Fibroblast of skin of right quadriceps (primary cell): ENCODE results near the gene FDPS.
"Not testable (repeated sequence)": the region's sequence is repeated elsewhere in the genome, so short reads cannot be mapped to it uniquely, and the experiment has no call there.

Source experiments
- DNase-seq: peaks from one replicate; pipeline ENCODE4 v3.0.0-alpha.2; 2013

The FDPS gene

DNA sequence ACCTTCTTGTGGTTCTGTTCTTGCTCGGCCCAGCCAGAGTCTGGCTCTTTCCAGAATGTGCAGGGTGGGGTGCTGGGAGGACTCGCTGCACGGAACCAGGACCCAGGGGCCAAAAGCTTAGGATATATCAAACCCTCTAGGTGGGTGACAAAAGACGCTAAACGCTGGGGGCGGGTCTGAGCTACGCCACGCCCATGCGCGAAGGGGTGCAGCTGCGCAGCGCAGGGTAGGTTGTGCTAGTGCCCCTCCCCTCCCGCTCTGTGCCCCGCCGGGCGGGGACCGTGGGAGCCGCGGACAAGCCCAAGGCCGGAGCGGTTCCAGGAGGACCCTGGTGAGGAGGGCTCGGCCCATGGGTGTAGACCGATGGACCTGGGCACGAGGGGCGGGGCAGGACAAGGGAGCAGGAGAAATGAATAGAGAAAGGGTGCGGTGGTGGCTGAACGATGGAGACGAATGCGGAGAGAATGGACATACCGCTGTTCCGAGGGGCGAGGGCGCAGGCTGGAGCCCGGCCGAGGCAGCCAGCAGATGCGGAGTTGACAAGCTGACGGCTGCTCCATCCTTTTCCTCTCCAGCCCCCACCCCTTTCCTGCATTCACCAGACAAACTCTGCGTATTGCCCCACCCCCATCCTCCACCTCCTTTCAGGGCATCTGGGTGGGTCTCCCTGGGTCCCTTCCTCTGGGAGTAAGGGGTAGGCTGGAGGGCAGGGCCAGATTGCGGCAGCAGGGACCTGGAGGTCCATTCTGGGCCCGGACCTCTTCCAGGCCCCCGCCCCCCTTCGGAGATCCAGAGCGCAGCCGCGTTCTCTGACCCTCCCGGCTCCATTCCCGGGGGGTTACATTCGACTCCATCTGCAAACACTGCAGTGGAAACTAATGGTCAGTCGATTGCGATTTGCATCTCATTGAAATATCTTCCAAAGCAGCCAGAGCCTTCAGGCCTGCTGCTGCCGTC lies 12.3 kb downstream of the FDPS start, which contains the start of gene RUSC1:
Gene RUSC1 (plus strand): TSS at position 234 of the 957 bp plus-strand sequence. CDS start 880 bp downstream, outside the sequence.
- DNase-seq, result peak; percentile 58

GRCh38 chr1:155321639-155322503 lies 13.2 kb downstream of the FDPS start:
- no peak for DNase-seq

- DNase-seq, result no peak
Measured at GRCh38 chr1:155322571-155322952, 13.9 kb downstream of the FDPS start.

DNA sequence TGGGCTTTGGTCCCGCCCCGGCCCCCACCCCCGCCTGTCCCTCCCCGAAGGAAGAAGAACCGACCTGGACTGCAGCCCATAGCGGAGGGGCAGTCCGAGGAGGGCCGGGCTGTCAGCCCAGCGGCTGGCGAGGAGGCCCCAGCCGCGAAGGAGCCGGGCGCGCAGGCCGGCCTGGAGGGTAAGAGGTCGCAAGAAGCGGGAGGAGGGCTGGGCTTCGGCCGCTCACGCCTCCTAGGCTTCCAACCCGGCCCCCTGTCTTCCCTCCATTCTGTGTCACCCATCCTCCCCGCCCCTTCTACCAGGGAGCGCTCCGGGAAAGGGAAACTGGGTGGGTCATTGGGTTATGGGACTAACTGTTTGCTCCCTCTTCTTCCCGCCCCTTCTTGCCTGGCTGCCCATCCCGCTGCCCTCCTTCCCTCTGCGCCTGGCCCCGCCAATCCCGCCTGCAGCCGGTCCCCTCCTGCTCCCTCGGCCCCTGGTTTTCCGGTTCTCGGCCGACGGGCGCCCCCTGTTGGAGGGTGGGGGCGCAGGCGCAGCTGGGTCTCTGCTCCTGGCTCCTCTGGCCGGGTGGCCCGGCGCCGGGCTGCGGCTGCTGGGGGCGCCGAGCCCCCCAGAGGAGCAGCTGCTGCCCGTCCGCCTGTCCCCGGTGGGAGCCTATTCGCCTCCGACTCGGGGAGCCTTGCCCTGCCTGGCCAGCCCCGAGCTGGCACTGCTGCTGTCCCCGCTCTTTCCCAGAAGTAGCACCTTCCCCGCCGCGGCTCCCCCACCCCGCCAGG lies 14.5 kb downstream of the FDPS start:
- peak; percentile 93 for DNase-seq

DNA sequence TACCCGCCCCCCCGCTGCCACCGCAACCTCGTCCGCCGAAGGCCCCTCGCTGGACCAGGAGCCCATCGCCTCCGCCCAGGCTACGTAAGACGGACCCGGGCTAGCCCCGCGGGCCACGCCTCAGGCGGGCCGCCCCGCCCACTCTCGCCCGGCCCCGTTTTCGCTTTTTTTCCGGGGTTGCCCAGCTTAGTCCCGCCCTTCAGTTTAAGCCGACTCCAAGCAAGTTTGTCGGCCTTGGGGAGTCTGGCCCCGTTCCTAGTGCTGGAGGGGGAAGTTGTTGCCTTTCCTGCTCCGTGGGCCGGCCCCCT lies 15.0 kb downstream of the FDPS start:
- peak; percentile 90 for DNase-seq

- DNase-seq, result peak; percentile 95
Measured at GRCh38 chr1:155324037-155324716, 15.5 kb downstream of the FDPS start.

DNA sequence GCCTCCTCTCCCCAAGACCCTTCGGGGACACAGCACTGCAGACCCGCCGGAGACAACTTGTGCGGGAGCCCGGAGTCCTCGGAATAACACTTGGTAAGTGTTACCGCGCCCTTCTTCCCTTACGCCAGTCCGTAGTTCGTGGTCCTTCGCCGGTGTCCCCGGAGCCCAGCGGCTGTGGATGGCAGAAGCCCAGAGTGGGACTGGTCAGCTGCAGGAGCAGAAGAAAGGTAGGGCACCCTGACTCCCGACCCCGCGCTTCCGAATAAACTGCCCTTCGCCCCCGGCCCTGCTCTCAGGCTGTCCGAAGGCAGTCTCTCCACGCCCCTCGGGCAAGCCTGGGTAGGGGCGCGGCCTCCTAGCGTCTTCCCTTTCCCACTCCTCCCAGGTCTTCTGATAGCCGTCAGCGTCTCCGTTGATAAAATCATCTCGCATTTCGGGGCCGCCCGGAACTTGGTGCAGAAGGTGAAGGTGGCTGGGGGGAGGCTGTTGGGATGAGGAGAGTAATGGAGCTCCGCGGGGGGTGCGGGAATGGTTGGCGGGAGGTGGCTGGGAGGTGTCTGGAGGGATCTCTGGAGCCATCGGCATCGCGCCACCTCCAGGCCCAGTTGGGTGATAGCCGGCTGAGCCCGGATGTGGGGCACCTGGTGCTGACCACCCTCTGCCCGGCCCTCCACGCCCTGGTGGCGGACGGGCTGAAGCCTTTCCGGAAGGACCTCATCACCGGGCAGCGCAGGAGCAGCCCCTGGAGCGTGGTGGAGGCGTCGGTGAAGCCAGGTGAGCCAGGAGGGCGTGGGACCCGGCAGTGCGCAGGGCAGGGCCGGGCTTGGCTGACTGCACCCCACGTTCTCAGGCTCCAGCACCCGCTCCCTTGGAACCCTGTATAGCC lies 16.3 kb downstream of the FDPS start:
- DNase-seq, result peak; percentile 38

DNA sequence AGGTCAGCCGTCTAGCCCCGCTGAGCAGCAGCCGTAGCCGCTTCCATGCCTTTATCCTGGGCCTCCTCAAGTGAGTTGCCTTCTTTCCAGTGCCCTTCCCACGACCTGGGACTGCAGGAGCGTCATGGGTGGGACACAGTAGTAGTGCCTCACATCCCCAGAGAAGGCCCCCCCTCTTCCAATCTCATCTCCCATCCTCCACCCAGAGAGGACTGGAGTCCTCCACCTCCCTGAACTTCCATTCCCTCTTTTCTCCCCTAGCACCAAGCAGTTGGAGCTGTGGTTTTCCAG lies 16.9 kb downstream of the FDPS start:
- no peak for DNase-seq

GRCh38 chr1:155326020-155326526 lies 17.4 kb downstream of the FDPS start:
- DNase-seq, result no peak

DNA sequence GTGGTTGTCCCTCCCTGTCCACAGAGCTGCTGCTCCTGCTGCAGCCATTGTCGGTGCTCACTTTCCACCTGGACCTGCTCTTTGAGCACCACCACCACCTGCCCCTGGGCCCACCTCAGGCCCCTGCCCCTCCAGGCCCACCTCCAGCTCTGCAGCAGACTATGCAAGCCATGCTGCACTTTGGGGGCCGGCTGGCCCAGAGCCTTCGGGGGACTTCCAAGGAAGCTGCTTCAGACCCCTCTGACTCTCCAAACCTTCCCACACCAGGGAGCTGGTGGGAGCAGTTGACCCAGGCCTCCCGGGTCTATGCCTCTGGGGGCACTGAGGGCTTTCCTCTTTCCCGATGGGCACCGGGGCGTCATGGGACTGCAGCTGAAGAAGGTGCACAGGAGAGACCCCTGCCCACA lies 18.0 kb downstream of the FDPS start:
- no peak for DNase-seq

DNA sequence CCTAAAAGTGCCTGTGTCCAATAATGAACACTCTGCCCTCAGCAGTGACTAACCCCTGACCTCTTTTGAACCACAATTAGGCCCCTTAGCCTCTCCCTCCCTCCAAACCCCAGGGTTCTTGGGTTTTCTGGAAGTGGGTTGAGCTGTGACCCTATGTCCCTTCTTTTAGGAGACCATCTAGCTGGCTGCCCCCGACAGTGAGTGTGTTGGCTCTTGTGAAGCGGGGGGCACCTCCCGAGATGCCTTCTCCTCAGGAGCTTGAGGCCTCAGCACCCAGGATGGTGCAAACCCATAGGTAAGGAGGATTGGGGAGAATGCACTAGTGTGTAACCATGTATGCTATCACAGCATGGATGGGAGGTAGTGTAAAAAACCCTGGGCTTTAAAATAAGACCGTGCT lies 19.3 kb downstream of the FDPS start:
- no peak for DNase-seq

DNA sequence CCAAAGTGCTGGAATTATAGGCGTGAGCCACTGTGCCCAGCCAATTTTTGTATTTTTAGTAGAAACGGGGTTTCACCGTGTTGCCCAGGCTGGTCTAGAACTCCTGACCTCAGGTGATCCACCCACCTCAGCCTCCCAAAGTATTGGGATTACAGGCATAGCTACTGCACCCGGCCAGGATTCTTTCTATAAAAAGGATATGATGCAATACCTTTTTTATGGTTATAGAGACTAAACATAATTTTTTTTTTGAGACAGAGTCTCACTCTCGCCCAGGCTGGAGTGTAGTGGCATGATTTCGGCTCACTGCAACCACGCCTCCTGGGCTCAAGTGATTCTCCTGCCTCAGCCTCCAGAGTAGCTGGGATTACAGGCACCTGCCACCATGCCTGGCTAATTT lies 20.2 kb downstream of the FDPS start:
- DNase-seq, result not testable (repeated sequence)

GRCh38 chr1:155329980-155330598 lies 21.4 kb downstream of the FDPS start:
- DNase-seq, result no peak

GRCh38 chr1:155334962-155335361 lies 26.3 kb downstream of the FDPS start:
- DNase-seq, result no peak

DNA sequence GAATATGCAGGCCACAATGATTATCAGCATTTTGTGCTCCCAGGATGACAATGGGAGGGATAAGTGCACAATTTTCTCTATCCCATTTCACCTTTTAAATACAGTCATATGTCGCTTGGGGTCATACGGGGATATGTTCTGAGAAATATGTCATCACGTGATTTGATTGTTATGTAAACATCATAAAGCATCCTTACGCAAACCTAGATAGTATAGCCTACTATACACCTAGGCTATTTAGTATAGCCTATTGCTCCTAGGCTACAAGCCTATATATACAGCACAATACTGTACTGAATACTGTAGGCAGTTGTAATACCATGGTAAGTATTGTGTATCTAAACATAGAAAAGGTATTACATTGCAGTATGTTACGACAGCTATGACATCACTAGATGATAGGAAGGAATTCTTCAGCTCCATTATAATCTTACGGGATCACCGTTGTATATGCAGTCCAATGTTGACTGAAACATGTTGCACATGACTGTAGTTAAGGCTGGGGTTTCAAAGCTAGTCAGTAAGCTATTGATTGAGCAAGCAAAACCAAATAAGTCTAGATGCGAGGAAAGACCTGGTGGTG lies 30.9 kb downstream of the FDPS start:
- no peak for DNase-seq

DNA sequence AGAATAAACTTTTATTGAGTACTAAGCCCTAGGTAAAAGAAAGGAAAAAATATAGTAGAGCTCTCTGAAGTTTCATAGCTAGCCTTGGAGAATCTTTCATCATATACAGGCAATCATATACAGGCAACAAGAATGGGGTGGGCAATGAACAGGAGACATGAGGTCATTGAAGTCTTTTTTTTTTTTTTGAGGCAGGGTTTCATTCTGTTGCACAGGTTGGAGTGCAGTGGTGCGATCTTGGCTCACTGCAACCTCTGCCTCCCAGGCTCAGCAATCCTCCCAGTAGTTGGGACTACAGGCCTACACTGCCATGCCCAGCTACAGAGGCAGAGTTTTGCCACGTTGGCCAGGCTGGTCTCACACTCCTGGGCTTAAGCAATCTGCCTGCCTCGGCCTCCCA lies 34.2 kb downstream of the FDPS start:
- DNase-seq, result no peak

DNA sequence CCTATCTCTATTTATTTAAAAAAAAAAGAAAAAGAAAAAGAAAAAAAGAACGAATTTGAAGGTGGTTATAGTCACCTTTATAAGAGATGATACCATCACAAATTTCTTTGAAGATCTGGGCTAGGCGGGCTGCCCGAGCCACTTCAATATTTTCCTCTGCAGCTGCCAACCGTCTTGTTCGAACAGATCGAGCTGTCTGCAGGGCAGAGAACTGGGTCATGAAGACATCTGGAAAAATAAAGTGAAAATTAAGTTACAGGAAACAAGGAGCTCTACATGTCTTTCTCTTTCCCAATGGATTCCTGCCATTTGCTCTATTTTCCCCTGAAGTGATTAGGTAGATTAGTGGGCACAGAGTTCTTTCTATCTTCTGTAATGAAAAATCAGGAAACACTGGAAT lies 44.0 kb downstream of the FDPS start:
- no peak for DNase-seq

DNA sequence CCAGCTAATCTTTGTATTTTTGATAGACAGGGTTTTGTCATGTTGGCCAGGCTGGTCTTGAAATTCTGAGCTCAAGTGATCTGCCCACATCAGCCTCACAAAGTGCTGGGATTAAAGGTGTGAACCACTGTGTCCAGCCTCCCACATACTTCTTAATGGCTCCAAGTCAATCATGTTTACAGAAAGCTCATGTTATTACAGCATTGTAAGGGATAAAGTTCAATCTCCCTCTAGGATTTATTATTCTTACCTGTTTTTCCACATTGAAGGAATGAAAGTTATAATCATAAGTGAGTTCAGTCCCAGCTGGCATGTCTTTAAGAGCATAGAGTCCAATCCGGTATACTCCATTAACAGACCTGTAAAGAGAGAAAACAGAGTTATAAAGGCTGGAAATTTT lies 51.4 kb downstream of the FDPS start:
- no peak for DNase-seq
